Measurements from ENCODE around the gene SCYL1.

- TF ChIP-seq POLR2A (IDR thresholded peaks at IDR 0.05; ENCODE audit: low read depth) (no peak), CTCF (IDR thresholded peaks at IDR 0.05) (no peak), POLR2AphosphoS5 (IDR thresholded peaks at IDR 0.05) (peak in 1 of 2 donors; percentile 34)
Observed at GRCh38 chr11:65585396-65586246, 60.7 kb downstream of the SCYL1 start.

All from esophagus muscularis mucosa (tissue), 3 donors.